T-helper 1 cell (primary cell): ENCODE data around the gene PEPD.

Experiments used
- DNase-seq, 5 donors: peaks; one replicate each; pipeline ENCODE4 v3.0.0-alpha.2; 2012 to 2020

Gene PEPD

DNA sequence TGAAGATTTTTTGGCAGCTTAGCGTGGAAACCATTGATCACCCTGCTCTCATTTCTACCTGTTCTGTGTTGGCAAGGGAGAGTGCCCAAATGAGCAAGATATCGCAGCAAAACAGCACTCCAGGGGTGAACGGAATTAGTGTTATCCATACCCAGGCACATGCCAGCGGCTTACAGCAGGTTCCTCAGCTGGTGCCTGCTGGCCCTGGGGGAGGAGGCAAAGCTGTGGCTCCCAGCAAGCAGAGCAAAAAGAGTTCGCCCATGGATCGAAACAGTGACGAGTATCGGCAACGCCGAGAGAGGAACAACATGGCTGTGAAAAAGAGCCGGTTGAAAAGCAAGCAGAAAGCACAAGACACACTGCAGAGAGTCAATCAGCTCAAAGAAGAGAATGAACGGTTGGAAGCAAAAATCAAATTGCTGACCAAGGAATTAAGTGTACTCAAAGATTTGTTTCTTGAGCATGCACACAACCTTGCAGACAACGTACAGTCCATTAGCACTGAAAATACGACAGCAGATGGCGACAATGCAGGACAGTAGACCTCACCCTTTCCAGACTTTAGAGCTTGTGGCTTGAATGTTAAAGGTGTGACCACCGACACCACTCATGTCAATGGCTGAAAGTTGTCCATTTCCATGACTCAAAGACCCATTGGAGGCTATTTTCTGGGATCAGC, 142.3 kb downstream of the PEPD start:
- no peak for DNase-seq

DNA sequence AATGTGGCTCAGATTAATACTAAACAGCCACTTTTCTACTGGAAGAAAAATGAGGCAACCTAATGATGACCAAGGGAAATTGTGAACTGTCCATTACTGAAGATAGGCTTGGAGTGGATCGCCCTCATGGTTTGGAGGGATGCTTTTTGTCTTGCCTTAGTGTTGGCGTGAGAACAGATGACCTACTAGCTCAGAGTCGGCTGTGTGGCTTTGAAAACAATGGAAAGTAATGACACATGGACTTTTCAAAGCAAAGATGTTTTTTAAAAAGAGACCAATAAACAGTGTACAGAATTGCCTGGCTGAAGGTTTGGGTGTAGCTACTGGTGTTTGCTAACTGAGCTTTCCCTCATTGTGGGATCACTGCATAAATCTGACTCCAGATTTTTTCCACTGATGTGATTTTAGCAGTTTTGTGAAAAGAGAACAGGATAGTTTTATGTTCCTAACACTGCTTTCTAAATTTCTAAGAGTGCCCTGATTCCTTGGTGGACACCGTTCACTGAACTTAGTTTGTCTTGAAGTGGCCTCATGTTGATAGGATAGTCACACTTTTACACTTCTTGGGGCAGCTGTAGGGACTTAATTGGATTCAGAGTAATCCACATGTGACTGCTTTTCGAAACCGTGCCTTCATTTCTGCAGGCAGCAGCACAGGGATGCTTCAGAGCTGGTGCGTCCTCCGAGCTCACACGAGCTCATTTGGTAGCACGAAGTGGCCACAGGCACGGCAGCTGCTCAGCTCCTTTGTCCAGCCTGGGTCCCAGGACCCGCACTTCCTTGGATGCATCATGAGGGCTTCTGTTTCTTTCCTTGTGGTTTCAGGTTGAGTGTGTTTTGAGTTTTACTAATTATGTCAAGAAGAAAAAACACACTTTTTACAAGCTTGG, 143.8 kb downstream of the PEPD start:
- no peak for DNase-seq

- no peak for DNase-seq
Measured at GRCh38 chr19:33376941-33377557, 144.5 kb downstream of the PEPD start.

- DNase-seq: no peak
Measured at GRCh38 chr19:33376423-33376822, 145.2 kb downstream of the PEPD start.

GRCh38 chr19:33375837-33376159, 145.8 kb downstream of the PEPD start:
- DNase-seq: no peak

GRCh38 chr19:33375156-33375836, 146.3 kb downstream of the PEPD start:
- DNase-seq: no peak

- peak in 1 of 5 donors; percentile 24 for DNase-seq
Measured at GRCh38 chr19:33374236-33374714, 147.3 kb downstream of the PEPD start.

GRCh38 chr19:33373453-33374235, 147.9 kb downstream of the PEPD start, which contains the start of gene CEBPG:
CEBPG (plus strand) TSS chr19:33373709; CDS start chr19:33379240, 5,531 bp downstream.
- peak; percentile 88 to 93 (median 91) for DNase-seq

GRCh38 chr19:33370783-33371182, 150.8 kb downstream of the PEPD start:
- DNase-seq: no peak

GRCh38 chr19:33368074-33368864, 153.3 kb downstream of the PEPD start:
- no peak for DNase-seq

DNA sequence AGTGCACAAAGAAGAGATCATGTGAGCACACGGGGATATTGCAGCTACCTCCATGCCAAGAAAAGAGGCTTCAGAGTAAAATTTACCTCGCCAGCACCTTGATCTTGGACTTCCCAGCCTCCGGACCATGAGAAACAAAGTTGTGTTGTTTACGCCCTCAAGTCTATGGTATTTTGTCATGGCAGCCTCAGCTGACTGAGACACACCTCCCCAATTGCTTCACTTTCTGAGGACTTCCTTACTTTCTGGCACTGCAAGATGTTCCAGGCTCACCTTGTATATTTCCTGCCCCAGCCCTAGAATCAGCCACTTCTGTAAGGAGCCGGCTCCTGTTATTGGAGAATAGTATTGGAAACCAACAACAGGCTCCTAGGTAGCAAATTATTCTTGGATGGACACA, 154.7 kb downstream of the PEPD start:
- no peak for DNase-seq

DNA sequence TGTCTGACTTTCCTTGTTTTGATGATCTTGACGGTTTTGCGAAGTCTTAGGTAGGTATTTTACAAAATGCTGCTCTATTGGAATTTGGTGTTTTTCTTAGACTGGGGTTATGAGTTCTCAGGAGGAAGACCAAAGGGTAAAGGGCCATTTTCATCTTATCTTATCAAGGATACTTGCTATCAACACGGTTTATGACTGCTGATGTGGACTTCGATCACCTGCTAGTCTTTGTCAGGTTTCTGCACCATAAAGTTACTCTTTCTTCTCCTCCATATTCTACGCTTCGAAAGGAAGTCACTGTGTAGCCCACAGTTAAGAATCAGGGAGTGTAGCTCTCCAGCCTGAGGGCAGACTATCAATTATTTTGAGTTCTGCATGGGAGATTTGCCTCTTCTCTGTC, 155.5 kb downstream of the PEPD start:
- DNase-seq: no peak

- DNase-seq: no peak
Measured at GRCh38 chr19:33365691-33366090, 155.9 kb downstream of the PEPD start.

GRCh38 chr19:33363476-33363875, 158.1 kb downstream of the PEPD start:
- DNase-seq: no peak

DNA sequence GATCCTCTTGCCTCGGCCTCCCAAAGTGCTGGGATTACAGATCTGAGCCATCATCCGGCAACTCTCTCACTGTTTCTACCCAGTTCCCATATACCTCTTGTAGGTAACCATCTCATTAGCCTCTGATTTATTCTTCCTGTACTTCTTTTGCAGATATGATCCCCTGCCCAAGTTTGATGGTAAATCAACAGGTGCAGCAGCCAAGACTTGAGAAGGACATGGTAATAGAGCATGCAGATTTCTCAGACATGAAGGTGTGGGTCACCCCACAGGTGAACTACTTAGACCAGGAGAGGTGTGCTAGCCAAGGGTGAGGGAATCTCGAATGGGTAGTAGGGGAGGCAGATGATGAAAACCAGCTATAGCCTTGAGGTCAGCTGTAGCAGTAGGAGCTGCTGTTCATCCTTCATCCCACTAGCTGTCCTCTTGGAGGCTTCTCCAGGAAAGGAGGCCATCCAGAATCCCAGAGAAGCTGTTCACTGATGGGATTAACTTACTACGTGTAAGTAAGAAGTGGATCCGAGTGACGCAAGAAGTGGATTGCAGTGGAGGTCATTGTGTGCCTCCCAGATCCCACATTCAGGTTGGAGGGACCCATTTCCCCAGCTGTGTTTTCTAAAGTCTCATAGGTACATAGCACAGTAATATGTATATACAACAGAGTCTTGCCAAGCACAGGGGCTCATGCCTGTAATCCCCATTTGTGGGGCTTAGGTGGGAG, 158.9 kb downstream of the PEPD start:
- DNase-seq: no peak

GRCh38 chr19:33359581-33359980, 162.0 kb downstream of the PEPD start:
- no peak for DNase-seq

- DNase-seq: no peak
Measured at GRCh38 chr19:33358408-33358807, 163.2 kb downstream of the PEPD start.

GRCh38 chr19:33357556-33357955, 164.0 kb downstream of the PEPD start:
- DNase-seq: no peak

DNA sequence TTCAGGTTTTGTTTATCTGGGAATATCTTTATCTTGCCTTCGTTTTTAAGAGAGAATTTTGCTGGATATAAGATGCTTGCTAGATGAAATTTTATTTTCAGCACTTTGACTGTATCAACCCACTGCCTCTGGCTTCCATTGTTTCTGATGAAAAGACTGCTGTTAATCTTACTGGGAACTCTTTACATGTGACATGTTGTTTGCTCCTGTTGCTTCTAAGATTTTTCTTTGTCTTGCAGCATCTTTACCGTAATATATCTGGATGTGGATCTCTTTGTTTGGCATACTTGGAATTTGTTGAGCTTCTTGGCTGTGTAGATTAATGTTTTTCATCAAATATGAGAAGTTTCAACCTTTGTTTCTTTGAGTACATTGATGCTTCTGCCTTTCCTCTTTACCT, 166.1 kb downstream of the PEPD start:
- no peak for DNase-seq

DNA sequence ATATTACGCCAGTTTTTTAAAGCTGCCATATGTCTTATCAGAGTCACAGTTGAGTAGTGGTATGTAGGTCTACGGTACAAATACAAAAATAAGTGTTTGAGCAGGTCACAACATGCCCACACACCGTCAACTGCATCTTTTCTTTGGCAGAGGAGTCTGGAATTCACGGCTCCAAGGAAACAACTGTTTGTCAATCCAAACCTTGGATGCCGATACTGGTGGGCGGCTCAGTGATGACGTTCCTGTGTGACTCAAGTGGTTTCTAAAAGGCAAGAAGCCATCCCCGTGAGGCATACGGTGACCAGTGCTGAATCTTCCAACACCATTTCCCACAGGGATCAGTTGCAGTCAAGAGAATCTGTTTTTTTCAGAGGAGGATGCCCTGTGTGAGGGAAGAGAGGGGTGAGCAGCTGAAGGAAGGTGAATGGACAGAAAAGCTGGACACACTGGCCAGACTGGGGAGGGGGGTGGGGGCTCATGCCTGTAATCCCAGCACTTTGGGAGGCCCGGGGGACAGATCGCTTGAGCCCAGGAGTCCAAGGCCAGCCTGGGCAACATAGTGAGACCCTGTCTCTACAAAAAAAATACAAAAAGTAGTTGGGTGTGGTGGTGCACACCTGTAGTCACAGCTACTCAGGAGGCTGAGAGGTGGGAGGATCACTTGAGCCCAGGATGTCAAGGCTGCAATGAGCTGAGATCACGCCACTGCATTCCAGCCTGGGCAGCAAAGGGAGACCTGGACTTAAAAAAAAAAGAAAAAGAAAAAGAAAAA, 170.9 kb downstream of the PEPD start:
- no peak for DNase-seq
